H1 (cell line): ENCODE data around the gene CSGALNACT2. TPM values are rescaled to one million over a fixed set of nuclear protein-coding genes. Genes with fewer than 3 reads are reported as not detected.

Experiments used
- CTCF ChIA-PET: fragments of 300-600 bp; sonication (Branson Sonifier 250); formaldehyde crosslinking; loops from one replicate; lab custom pipeline; 2021; ENCODE audit not compliant: partially characterized antibody; lab: Charles Lee
- POLR2A ChIA-PET: fragments of 300-600 bp; sonication (Branson Sonifier 250); formaldehyde crosslinking; loops from one replicate; lab custom pipeline; 2021; ENCODE audit warnings: inconsistent platforms; ENCODE audit not compliant: partially characterized antibody; lab: Charles Lee
- DNase-seq, 2 experiments: peaks; one replicate each; pipeline versions ENCODE4 v3.0.0 to v3.0.0-alpha.2; 2010 to 2022; ENCODE audit warnings: low spot score in 2 of 2, low read depth in 1 of 2, mixed read lengths in 1 of 2
- FAIRE-seq: peaks from 2 replicates; lab custom pipeline; 2011; peaks lifted over from hg19 to GRCh38; lab: Jason Lieb, UNC
- H2AFZ ChIP-seq: 2 replicates; pipeline ENCODE4 v1.8.1; 2012; ENCODE audit warnings: low read length, inconsistent platforms
- H2AK5ac ChIP-seq: 2 replicates; pipeline ENCODE4 v1.6.1; 2013; ENCODE audit warnings: low read depth, low read length
- H2BK120ac ChIP-seq: replicated peaks from 2 replicates; pipeline ENCODE3; 2013; ENCODE audit warnings: low read depth, low read length, inconsistent platforms
- H2BK12ac ChIP-seq: 2 replicates; pipeline ENCODE4 v1.6.1; 2013; ENCODE audit warnings: low read depth, low read length
- H2BK15ac ChIP-seq: 2 replicates; pipeline ENCODE4 v1.6.1; 2013; ENCODE audit warnings: low read length
- H2BK20ac ChIP-seq: 2 replicates; pipeline ENCODE4 v1.6.1; 2013; ENCODE audit warnings: low read length
- H2BK5ac ChIP-seq: 2 replicates; pipeline ENCODE4 v1.6.1; 2013; ENCODE audit warnings: low read depth, low read length
- H3K14ac ChIP-seq: 2 replicates; pipeline ENCODE4 v1.6.1; 2013; ENCODE audit warnings: inconsistent platforms; ENCODE audit not compliant: insufficient read length
- H3K18ac ChIP-seq: 2 replicates; pipeline ENCODE4 v1.6.1; 2013; ENCODE audit warnings: low read length; ENCODE audit errors: extremely low read depth
- H3K23ac ChIP-seq: 2 replicates; pipeline ENCODE4 v1.6.1; 2013; ENCODE audit warnings: inconsistent platforms; ENCODE audit not compliant: insufficient read length
- H3K23me2 ChIP-seq: 2 replicates; pipeline ENCODE4 v1.6.1; 2013; ENCODE audit warnings: low read depth, low read length
- H3K27ac ChIP-seq: 2 replicates; pipeline ENCODE4 v1.6.1; 2011; ENCODE audit warnings: low read depth, low read length, inconsistent platforms
- H3K27me3 ChIP-seq, 4 experiments: replicated peaks in 1 of 4; 1 replicate in 1 of 4; 2 replicates in 3 of 4; pipeline versions ENCODE4 v1.6.1 to v1.8.1; 2011 to 2013; ENCODE audit warnings: low read length in 3 of 4, mild to moderate bottlenecking in 3 of 4, inconsistent platforms in 2 of 4, mixed read lengths in 2 of 4, moderate library complexity in 1 of 4; ENCODE audit not compliant: control insufficient read depth in 3 of 4, insufficient read depth in 3 of 4; ENCODE audit errors: extremely low read depth in 1 of 4
- H3K36me3 ChIP-seq, 4 experiments: 2 replicates each; pipeline versions ENCODE4 v1.6.1 to v1.8.1; 2011 to 2013; ENCODE audit warnings: mild to moderate bottlenecking in 4 of 4, low read length in 3 of 4, moderate library complexity in 2 of 4, control low read depth in 1 of 4, inconsistent platforms in 1 of 4; ENCODE audit not compliant: insufficient read depth in 4 of 4, control insufficient read depth in 2 of 4
- H3K4ac ChIP-seq: replicated peaks from 2 replicates; pipeline ENCODE3; 2013; ENCODE audit warnings: low read length, low read depth, mixed read lengths, inconsistent platforms; ENCODE audit not compliant: insufficient read length
- H3K4me1 ChIP-seq, 4 experiments: replicated peaks in 1 of 4; 1 replicate in 1 of 4; 2 replicates in 3 of 4; pipeline versions ENCODE4 v1.6.1 to v1.8.1; 2011 to 2013; ENCODE audit warnings: low read length in 3 of 4, inconsistent platforms in 2 of 4, mixed read lengths in 1 of 4; ENCODE audit not compliant: insufficient read depth in 4 of 4, control insufficient read depth in 3 of 4
- H3K4me2 ChIP-seq, 2 experiments: 2 replicates each; pipeline versions ENCODE4 v1.6.1 to v1.8.1; 2011 to 2013; ENCODE audit warnings: low read depth in 2 of 2, low read length in 2 of 2, control low read depth in 1 of 2, inconsistent platforms in 1 of 2, mild to moderate bottlenecking in 1 of 2; ENCODE audit not compliant: insufficient read depth in 1 of 2
- H3K4me3 ChIP-seq, 4 experiments: fragments of 200-600, 300-600 bp in 1 of 4; sonication (generic), shearing (Covaris generic), sonication (Bioruptor Twin) in 1 of 4; 2 replicates each; pipeline versions ENCODE4 v1.5.1 to v1.8.1; 2011 to 2016; ENCODE audit warnings: low read length in 4 of 4, low read depth in 3 of 4, control low read depth in 2 of 4, inconsistent platforms in 2 of 4, mild to moderate bottlenecking in 2 of 4, mixed read lengths in 1 of 4, moderate library complexity in 1 of 4; ENCODE audit not compliant: insufficient read depth in 2 of 4; ENCODE audit errors: extremely low read depth in 1 of 4
- H3K56ac ChIP-seq: replicated peaks from 2 replicates; pipeline ENCODE3; 2013; ENCODE audit warnings: low read depth, mild to moderate bottlenecking, mixed read lengths, low read length, inconsistent platforms; ENCODE audit not compliant: insufficient read length
- H3K79me1 ChIP-seq: 2 replicates; pipeline ENCODE4 v1.6.1; 2013; ENCODE audit warnings: low read depth, low read length, control low read depth
- H3K79me2 ChIP-seq, 2 experiments: 2 replicates each; pipeline versions ENCODE4 v1.6.1 to v1.8.1; 2012 to 2013; ENCODE audit warnings: low read length in 2 of 2, mild to moderate bottlenecking in 2 of 2, inconsistent platforms in 1 of 2; ENCODE audit not compliant: insufficient read depth in 2 of 2, control insufficient read depth in 1 of 2
- H3K9ac ChIP-seq, 4 experiments: replicated peaks in 1 of 4; 1 replicate in 1 of 4; 2 replicates in 3 of 4; pipeline versions ENCODE4 v1.6.1 to v1.8.1; 2011 to 2013; ENCODE audit warnings: low read depth in 3 of 4, low read length in 3 of 4, control low read depth in 2 of 4, mild to moderate bottlenecking in 2 of 4, moderate library complexity in 2 of 4, inconsistent platforms in 1 of 4; ENCODE audit errors: extremely low read depth in 1 of 4
- H3K9me3 ChIP-seq, 2 experiments: 2 replicates each; pipeline versions ENCODE4 v1.6.1 to v1.8.1; 2012 to 2013; ENCODE audit warnings: mild to moderate bottlenecking in 2 of 2, moderate library complexity in 2 of 2, control low read depth in 1 of 2, inconsistent platforms in 1 of 2, low read depth in 1 of 2, low read length in 1 of 2, mixed read lengths in 1 of 2; ENCODE audit not compliant: insufficient read depth in 2 of 2
- H4K20me1 ChIP-seq, 2 experiments: replicated peaks in 1 of 2; 2 replicates each; pipeline versions ENCODE3 to v1.8.1; 2011 to 2013; ENCODE audit warnings: inconsistent platforms in 2 of 2, low read length in 2 of 2, mild to moderate bottlenecking in 1 of 2; ENCODE audit not compliant: insufficient read depth in 2 of 2, control insufficient read depth in 1 of 2
- H4K5ac ChIP-seq: 2 replicates; pipeline ENCODE4 v1.6.1; 2013; ENCODE audit warnings: low read length, low read depth, mixed read lengths, inconsistent platforms; ENCODE audit not compliant: insufficient read length
- H4K8ac ChIP-seq: 2 replicates; pipeline ENCODE4 v1.8.0; 2013; ENCODE audit warnings: mild to moderate bottlenecking, moderate library complexity, low read length, inconsistent platforms; ENCODE audit not compliant: insufficient read depth; ENCODE audit errors: extremely low read depth
- H4K91ac ChIP-seq: replicated peaks from 2 replicates; pipeline ENCODE3; 2013; ENCODE audit warnings: low read length, mixed read lengths, inconsistent platforms; ENCODE audit not compliant: insufficient read length
- ASH2L ChIP-seq: fragments of 200-600, 300-600 bp; sonication (generic); IDR thresholded peaks from one replicate; pipeline ENCODE4 v1.7.1; 2017; ENCODE audit warnings: low read length
- BACH1 ChIP-seq: IDR thresholded peaks from 2 replicates; pipeline ENCODE4 v1.6.1; 2012; ENCODE audit warnings: low read length, improper control_type of control experiment
- EP300 ChIP-seq, 2 experiments: IDR thresholded peaks; 1 replicate in 1 of 2; 2 replicates in 1 of 2; pipeline ENCODE4 v1.6.1; 2011 to 2012; ENCODE audit warnings: low read depth in 2 of 2, low read length in 2 of 2, mild to moderate bottlenecking in 2 of 2, borderline replicate concordance in 1 of 2, inconsistent platforms in 1 of 2, moderate library complexity in 1 of 2
- FOSL1 ChIP-seq: IDR thresholded peaks from 2 replicates; pipeline ENCODE4 v1.6.1; 2011; ENCODE audit warnings: mild to moderate bottlenecking, low read depth, low read length, moderate library complexity; ENCODE audit not compliant: insufficient read depth
- SIN3A ChIP-seq, 2 experiments: IDR thresholded peaks in 1 of 2; conservative IDR thresholded peaks in 1 of 2; 2 replicates each; pipeline ENCODE4 v1.6.1; 2011 to 2012; ENCODE audit warnings: low read length in 2 of 2, improper control_type of control experiment in 1 of 2, low read depth in 1 of 2, mild to moderate bottlenecking in 1 of 2
- SIRT6 ChIP-seq: IDR thresholded peaks from one replicate; pipeline ENCODE4 v1.7.1; 2012; ENCODE audit warnings: low read length, inconsistent platforms
- YY1 ChIP-seq: IDR thresholded peaks from 2 replicates; pipeline ENCODE4 v1.6.1; 2011; ENCODE audit warnings: low read depth, mild to moderate bottlenecking, low read length
- ZNF274 ChIP-seq: IDR thresholded peaks from 2 replicates; pipeline ENCODE4 v1.7.0; 2012; ENCODE audit warnings: low read length, borderline replicate concordance; ENCODE audit errors: extremely low read depth
- WGBS, 2 experiments: shearing (Covaris generic) in 1 of 2; methylation state at CpG; one replicate each; pipeline versions ENCODE4 v1.1.6 to v1.1.7; 2013 to 2015; ENCODE audit warnings: low lambda C conversion rate in 2 of 2, mixed read lengths in 2 of 2, inconsistent platforms in 1 of 2, low coverage in 1 of 2, missing lambda C conversion rate in 1 of 2; ENCODE audit not compliant: insufficient replicate concordance in 2 of 2, insufficient coverage in 1 of 2, insufficient read length in 1 of 2; ENCODE audit errors: extremely low coverage in 1 of 2, missing lambda C conversion rate in 1 of 2; 5-methylcytosine and 5-hydroxymethylcytosine counted together
- polyA plus RNA-seq, 7 experiments: library from polyadenylated mRNA; depleted of rRNA in 3 of 7; stranded (reverse) in 5 of 7; unstranded in 2 of 7; fragments of >200 nt in 5 of 7; fragments of 200-250 nt in 2 of 7; gene quantifications; 1 replicate in 5 of 7; 2 replicates in 1 of 7; 4 replicates in 1 of 7; pipeline versions ENCODE4 v1.2.1 to v1.2.3, GENCODE V29; 2011 to 2013; ENCODE audit warnings: missing spikeins in 2 of 7, mixed read lengths in 2 of 7
- total RNA-seq: library from RNA; stranded (reverse); fragmentation: NEBNext Ultra II Directional; extraction: Animal tissue kit (Norgen Biotek cat#: 25700); gene quantifications from 2 replicates; pipeline ENCODE4 v1.2.1, GENCODE V29; 2021
- TF ChIP-seq, protein P1 (sequence below): IDR thresholded peaks from 2 replicates; pipeline ENCODE4 v1.6.1; 2011; ENCODE audit warnings: low read depth, mild to moderate bottlenecking, low read length; ENCODE audit not compliant: insufficient read depth
- TF ChIP-seq, protein P2 (sequence below): IDR thresholded peaks from 2 replicates; pipeline ENCODE4 v1.6.1; 2012; ENCODE audit warnings: inconsistent platforms

The CSGALNACT2 gene
- total and polyA plus RNA-seq, 2 of the 8 experiments (the other 6 are each of a cell fraction or from before 2014, with no cell fraction given): 2.6 to 5.3 TPM

DNA sequence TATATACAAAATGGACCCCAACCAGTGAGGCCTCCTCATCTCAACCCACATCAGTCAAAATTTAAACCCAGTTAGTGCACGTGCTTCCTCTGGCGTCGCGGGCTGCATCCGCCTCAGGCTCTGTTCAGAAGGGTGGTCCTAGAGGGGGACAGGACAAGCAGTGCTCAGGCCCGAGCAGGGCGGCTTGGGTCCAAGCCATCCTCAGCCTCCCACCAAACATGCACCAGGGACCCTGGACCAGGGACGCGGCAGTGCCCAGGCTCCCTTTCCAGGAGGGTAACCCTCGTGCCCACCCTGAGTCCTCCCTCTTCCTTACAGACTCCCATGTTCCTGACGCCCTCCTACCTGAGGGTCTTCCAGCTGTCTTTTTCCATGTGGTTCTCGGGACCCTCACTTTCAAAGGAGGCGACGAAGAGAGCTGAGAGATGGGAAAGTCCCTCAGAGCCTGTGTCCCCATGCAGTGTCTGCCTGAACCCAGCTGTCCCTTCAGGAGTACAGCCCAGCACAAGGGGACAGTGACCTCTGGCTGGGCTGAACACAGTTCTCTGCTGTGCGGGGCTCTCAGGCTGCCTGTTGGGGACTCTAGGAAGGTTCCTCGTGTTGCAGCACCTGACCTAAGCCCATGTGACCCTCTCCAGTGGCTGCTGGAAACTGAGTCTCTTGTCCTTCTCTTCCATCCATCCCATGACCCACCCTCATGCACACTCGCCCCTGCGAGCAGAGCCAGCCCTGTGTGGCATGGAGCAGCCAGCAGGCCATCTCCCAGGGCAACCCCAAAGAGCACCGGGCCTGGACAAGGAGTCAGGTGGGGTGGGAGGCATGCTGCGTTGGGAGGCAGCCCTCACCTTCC lies 58.1 kb downstream of the CSGALNACT2 start:
- no peak overlapping the region for H2BK5ac ChIP-seq
- WGBS, 2 experiments: 88% methylated on average over 20 of the region's 20 CpGs; no CpG with 5 or more reads in 1 of the 2 experiments

More for the DNA sequence above, 58.1 kb downstream of the CSGALNACT2 start:
- Histone ChIP-seq H3K36me3 (peaks cover 8 to 30% (median 26%) of the 10 kb centered on the region in 4 experiments), H2BK120ac (no peak overlapping the region), H3K79me1 (no peaks in the 10 kb centered on the region), H2BK12ac (no peak overlapping the region), H3K4me2 (no peak overlapping the region), H3K9me3 (no peaks in the 10 kb centered on the region), H4K91ac (no peak overlapping the region), H3K23me2 (no peaks in the 10 kb centered on the region), H3K4ac (no peak overlapping the region), H3K4me1 (peaks cover 0 to 3% (median 0%) of the 10 kb centered on the region in 4 experiments; a peak in 2 of 7 replicates), H3K27ac (no peak overlapping the region), H2AK5ac (no peak overlapping the region), H3K23ac (no peak overlapping the region), H3K18ac (no peak overlapping the region), H4K5ac (no peak overlapping the region), H3K79me2 (no peaks in the 10 kb centered on the region), H4K8ac (no peak overlapping the region), H3K27me3 (no peaks in the 10 kb centered on the region), H2AFZ (no peak overlapping the region), H3K56ac (peak overlapping the region; percentile 18), H2BK20ac (no peak overlapping the region), H3K9ac (no peak overlapping the region), H2BK15ac (no peak overlapping the region), H4K20me1 (peaks cover 1 to 17% of the 10 kb centered on the region in 2 experiments), H3K4me3 (no peak overlapping the region), H3K14ac (no peak overlapping the region)
- ChIA-PET POLR2A (no interaction called here), CTCF (no interaction called here)
- DNase-seq (no peak), FAIRE-seq (no peak)
- TF ChIP-seq EP300 (IDR thresholded peaks at IDR 0.05; ENCODE audit: borderline replicate concordance in 1 of 2, low read depth in 2 of 2, low read length in 2 of 2) (no peak), ASH2L (no peak), SIN3A (conservative IDR thresholded peaks at IDR 0.05 in 1 of 2, IDR thresholded peaks at IDR 0.05 in 1 of 2; ENCODE audit: low read depth in 1 of 2, low read length in 2 of 2) (no peak), ZNF274 (no peak), BACH1 (no peak), YY1 (no peak), SIRT6 (no peak), FOSL1 (no peak)
- TF ChIP-seq, protein P1, sequence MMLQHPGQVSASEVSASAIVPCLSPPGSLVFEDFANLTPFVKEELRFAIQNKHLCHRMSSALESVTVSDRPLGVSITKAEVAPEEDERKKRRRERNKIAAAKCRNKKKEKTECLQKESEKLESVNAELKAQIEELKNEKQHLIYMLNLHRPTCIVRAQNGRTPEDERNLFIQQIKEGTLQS: no peak
- TF ChIP-seq, protein P2, sequence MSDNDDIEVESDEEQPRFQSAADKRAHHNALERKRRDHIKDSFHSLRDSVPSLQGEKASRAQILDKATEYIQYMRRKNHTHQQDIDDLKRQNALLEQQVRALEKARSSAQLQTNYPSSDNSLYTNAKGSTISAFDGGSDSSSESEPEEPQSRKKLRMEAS: no peak
